K562 (cell line): ENCODE data around the gene TMEM203. TPM values are rescaled to one million over a fixed set of nuclear protein-coding genes. Genes with fewer than 3 reads are reported as not detected.

Experiments used
- ARNT ChIP-seq, 2 experiments: fragments of 450-650 bp; IDR thresholded peaks; 2 replicates each; pipeline ENCODE4 v1.6.1; 2016; ENCODE audit warnings: mild to moderate bottlenecking in 1 of 2
- ATF7 ChIP-seq: fragments of 450-650 bp; IDR thresholded peaks from 2 replicates; pipeline ENCODE4 v1.7.1; 2014; ENCODE audit warnings: mild to moderate bottlenecking, moderate library complexity
- CHD7 ChIP-seq: fragments of 200-600 bp; sonication (generic); IDR thresholded peaks from one replicate; pipeline ENCODE4 v1.6.1; 2012; ENCODE audit warnings: mild to moderate bottlenecking, low read depth, low read length, inconsistent platforms
- HDAC1 ChIP-seq, 2 experiments: fragments of 450-650 bp; IDR thresholded peaks; 2 replicates each; pipeline ENCODE4 v1.6.1; 2016 to 2017; ENCODE audit warnings: inconsistent platforms in 1 of 2, mild to moderate bottlenecking in 1 of 2, moderate library complexity in 1 of 2
- HMG20A ChIP-seq: fragments of 450-650 bp; formaldehyde crosslinking; conservative IDR thresholded peaks from 2 replicates; pipeline ENCODE4 v1.4.0; 2020; ENCODE audit warnings: mild to moderate bottlenecking, mixed read lengths
- KAT7 ChIP-seq: sonication (generic); formaldehyde crosslinking; IDR thresholded peaks from 2 replicates; pipeline ENCODE4 v1.8.0; 2022; ENCODE audit warnings: missing genetic modification reagents, mild to moderate bottlenecking, borderline replicate concordance
- MCM2 ChIP-seq: fragments of 450-650 bp; IDR thresholded peaks from 2 replicates; pipeline ENCODE4 v1.6.1; 2017; ENCODE audit warnings: low read depth, mild to moderate bottlenecking
- POLR3A ChIP-seq: IDR thresholded peaks from 2 replicates; pipeline ENCODE4 v1.6.1; 2011; ENCODE audit warnings: borderline replicate concordance, mild to moderate bottlenecking, moderate library complexity; ENCODE audit not compliant: insufficient read length, insufficient read depth; ENCODE audit errors: extremely low read depth
- RBBP5 ChIP-seq: fragments of 200-600 bp; sonication (generic); IDR thresholded peaks from 2 replicates; pipeline ENCODE4 v1.6.1; 2012; ENCODE audit warnings: borderline replicate concordance, mild to moderate bottlenecking, low read length, control low read depth, inconsistent platforms; ENCODE audit not compliant: insufficient read depth, poor library complexity, severe bottlenecking
- SIN3B ChIP-seq: fragments of 450-650 bp; IDR thresholded peaks from 2 replicates; pipeline ENCODE4 v1.6.1; 2017; ENCODE audit warnings: low read depth, mild to moderate bottlenecking, moderate library complexity
- SMARCB1 ChIP-seq: IDR thresholded peaks from 2 replicates; pipeline ENCODE4 v1.6.1; 2011; ENCODE audit warnings: improper control_type of control experiment, low read depth; ENCODE audit not compliant: insufficient read length
- TOE1 ChIP-seq, 2 experiments: fragments of 450-650 bp in 1 of 2; sonication (generic) in 1 of 2; formaldehyde crosslinking in 1 of 2; IDR thresholded peaks; 2 replicates each; pipeline versions ENCODE4 v1.7.1 to v1.8.0; 2016 to 2022; ENCODE audit warnings: borderline replicate concordance in 2 of 2, mild to moderate bottlenecking in 2 of 2, antibody characterized with exemption in 1 of 2, inconsistent platforms in 1 of 2, low read depth in 1 of 2, missing genetic modification reagents in 1 of 2, moderate library complexity in 1 of 2
- USF1 ChIP-seq: sonication (generic); formaldehyde crosslinking; IDR thresholded peaks from 2 replicates; pipeline ENCODE4 v1.9.0; 2022; ENCODE audit warnings: mild to moderate bottlenecking, missing genetic modification reagents
- ZNF121 ChIP-seq: sonication (generic); formaldehyde crosslinking; conservative IDR thresholded peaks from 2 replicates; pipeline ENCODE4 v1.8.0; 2022; ENCODE audit warnings: missing genetic modification reagents
- ZNF699 ChIP-seq: fragments of 250-450 bp; sonication (Bioruptor Pico); IDR thresholded peaks from 2 replicates; pipeline ENCODE4 v1.8.0; 2021; ENCODE audit warnings: mild to moderate bottlenecking, moderate library complexity; ENCODE audit not compliant: insufficient replicate concordance
- polyA plus RNA-seq, 8 experiments: library from polyadenylated mRNA; depleted of rRNA in 4 of 8; stranded (reverse) in 5 of 8; unstranded in 3 of 8; fragments of >200 nt; fragmentation: Nextera tagmentation in 2 of 8; fragmentation: Illumina TruSeq in 1 of 8; extraction: Ambion mirVana in 2 of 8; extraction: Trizol in 1 of 8; gene quantifications; 2 replicates each; pipeline versions ENCODE4 v1.2.1 to v1.2.3, GENCODE V29; 2011 to 2014; ENCODE audit warnings: inconsistent platforms in 1 of 8, missing spikeins in 1 of 8
- total RNA-seq, 7 experiments: library from RNA; depleted of rRNA in 6 of 7; stranded (reverse); fragments of >200 nt in 6 of 7; fragmentation: Illumina TruSeq in 2 of 7; extraction: Trizol in 2 of 7; gene quantifications; 2 replicates each; pipeline versions ENCODE4 v1.2.1 to v1.2.3, GENCODE V29; 2011 to 2021; ENCODE audit warnings: low replicate concordance in 1 of 7

Gene TMEM203
- total and polyA plus RNA-seq, 9 of the 15 experiments (the other 6 are each of a cell fraction or from before 2014, with no cell fraction given): 8.8 to 59.5 (median 37.6) TPM

- TF ChIP-seq HMG20A (CRISPR knock-in tag): no peak
- TF ChIP-seq SIN3B: no peak
- no peak for TF ChIP-seq POLR3A
- TF ChIP-seq MCM2: no peak
- TF ChIP-seq ARNT (IDR thresholded peaks at IDR 0.05): no peak
- peak; percentile 40; the same call in 1 of the 2 replicates for TF ChIP-seq USF1 (CRISPR knock-in tag)
- TF ChIP-seq CHD7: no peak
- TF ChIP-seq TOE1 (IDR thresholded peaks at IDR 0.05; ENCODE audit: borderline replicate concordance): no peak
- TF ChIP-seq TOE1 (CRISPR knock-in tag; IDR thresholded peaks at IDR 0.05; ENCODE audit: borderline replicate concordance, low read depth): 0 out of 2 replicates have a peak, but pooled peaks have one; percentile 74
- TF ChIP-seq HDAC1 (IDR thresholded peaks at IDR 0.05): peak in 1 of 2 experiments; percentile 36; a peak in 2 of 4 replicates
- no peak for TF ChIP-seq RBBP5
- TF ChIP-seq SMARCB1: no peak
- TF ChIP-seq ATF7: no peak; the same call in none of the 2 replicates
- TF ChIP-seq ZNF699 (CRISPR knock-in tag): no peak
- no peak for TF ChIP-seq ZNF121 (CRISPR knock-in tag)
- TF ChIP-seq KAT7 (CRISPR knock-in tag): no peak
Measured at GRCh38 chr9:137240841-137241489, 35.5 kb upstream of the TMEM203 start, which contains the start of gene TUBB4B (continued).
